Immature natural killer cell (primary cell): ENCODE results near the gene TENM3. TPM values are rescaled to one million over a fixed set of nuclear protein-coding genes. Genes with fewer than 3 reads are reported as not detected.

Experiments used
- DNase-seq, 3 donors: peaks; one replicate each; pipeline ENCODE4 v3.0.0; 2022; ENCODE audit warnings: mixed read lengths in 1 of 3
- H3K27ac Mint-ChIP-seq, 6 donors: one replicate each; pipeline ENCODE4 v1.8.0; 2020; ENCODE audit warnings: mixed read lengths in 6 of 6, mild to moderate bottlenecking in 5 of 6, inconsistent platforms in 4 of 6, moderate library complexity in 3 of 6
- H3K27me3 Mint-ChIP-seq, 3 donors: one replicate each; pipeline ENCODE4 v1.8.0; 2020 to 2021; ENCODE audit warnings: low read depth in 3 of 3, mild to moderate bottlenecking in 3 of 3, mixed read lengths in 3 of 3, moderate library complexity in 3 of 3, inconsistent platforms in 1 of 3
- H3K36me3 Mint-ChIP-seq, 3 donors: one replicate each; pipeline ENCODE4 v1.8.0; 2020; ENCODE audit warnings: mixed read lengths in 3 of 3, inconsistent platforms in 2 of 3, mild to moderate bottlenecking in 2 of 3
- H3K4me1 Mint-ChIP-seq, 2 donors: one replicate each; pipeline ENCODE4 v1.8.0; 2020; ENCODE audit warnings: inconsistent platforms in 2 of 2, mild to moderate bottlenecking in 2 of 2, mixed read lengths in 2 of 2, moderate library complexity in 1 of 2
- H3K4me3 Mint-ChIP-seq, 5 donors: one replicate each; pipeline ENCODE4 v1.8.0; 2020; ENCODE audit warnings: mild to moderate bottlenecking in 5 of 5, mixed read lengths in 5 of 5, inconsistent platforms in 3 of 5, moderate library complexity in 3 of 5
- H3K9me3 Mint-ChIP-seq, 6 donors: one replicate each; pipeline ENCODE4 v1.8.0; 2020; ENCODE audit warnings: mild to moderate bottlenecking in 6 of 6, mixed read lengths in 6 of 6, inconsistent platforms in 4 of 6, moderate library complexity in 3 of 6
- polyA plus RNA-seq, 3 donors: library from polyadenylated mRNA; unstranded; fragments of 300-500 nt; fragmentation: Illumina TruSeq; gene quantifications; one replicate each; pipeline ENCODE4 v1.2.3, GENCODE V29; 2021

TENM3 gene
- polyA plus RNA-seq, 3 donors from 2014 or later: not detected

DNA sequence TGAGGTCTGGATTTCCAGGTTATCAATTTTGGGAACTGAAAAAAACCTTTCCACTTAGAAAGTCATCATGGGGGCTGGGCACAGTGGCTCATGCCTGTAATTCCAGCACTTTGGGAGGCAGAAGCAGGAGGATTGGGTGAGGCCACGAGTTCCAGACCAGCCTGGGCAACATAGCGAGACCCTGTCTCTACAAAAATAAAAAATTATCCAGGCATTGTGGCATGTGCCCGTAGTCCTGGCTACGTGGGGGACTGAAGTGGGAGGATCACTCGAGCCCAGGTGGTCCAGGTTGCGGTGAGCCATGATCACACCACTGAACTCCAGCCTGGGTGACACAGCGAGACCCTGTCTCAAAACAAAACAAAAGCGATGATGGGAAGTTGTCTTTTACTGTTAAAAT lies 7.9 kb downstream of the TENM3 start:
- Mint-ChIP-seq H3K9me3 (peaks cover 0 to 11% (median 5%) of the 10 kb centered on the region in 6 donors), H3K4me1 (no peaks in the 10 kb centered on the region), H3K36me3 (peaks cover 0 to 5% (median 0%) of the 10 kb centered on the region in 3 donors), H3K4me3 (no peak overlapping the region), H3K27me3 (peaks cover 0 to 1% (median 0%) of the 10 kb centered on the region in 3 donors), H3K27ac (no peak overlapping the region)
- DNase-seq: no peak

GRCh38 chr4:182252220-182252619 lies 9.0 kb downstream of the TENM3 start:
- no peak for DNase-seq
- H3K27ac Mint-ChIP-seq: no peak overlapping the region
- H3K4me1 Mint-ChIP-seq: no peaks in the 10 kb centered on the region
- no peak overlapping the region for H3K4me3 Mint-ChIP-seq
- H3K36me3 Mint-ChIP-seq: no peaks in the 10 kb centered on the region
- peaks cover 0 to under 1% (median 0%) of the 10 kb centered on the region in 3 donors for H3K27me3 Mint-ChIP-seq
- peaks cover 0 to 5% (median 2%) of the 10 kb centered on the region in 6 donors for H3K9me3 Mint-ChIP-seq

GRCh38 chr4:182254026-182254780 lies 11.0 kb downstream of the TENM3 start:
- no peak overlapping the region for H3K4me3 Mint-ChIP-seq

GRCh38 chr4:182255441-182256190 lies 12.4 kb downstream of the TENM3 start:
- Mint-ChIP-seq H3K36me3 (no peaks in the 10 kb centered on the region), H3K4me1 (no peaks in the 10 kb centered on the region), H3K4me3 (no peak overlapping the region), H3K27me3 (peaks cover 0 to 3% (median 3%) of the 10 kb centered on the region in 3 donors), H3K9me3 (peaks cover 0 to 9% (median 0%) of the 10 kb centered on the region in 6 donors), H3K27ac (no peak overlapping the region)
- no peak for DNase-seq

More at GRCh38 chr4:182254026-182254780, 11.0 kb downstream of the TENM3 start:
- Mint-ChIP-seq H3K9me3 (peaks cover 0 to 5% (median 0%) of the 10 kb centered on the region in 6 donors), H3K27ac (no peak overlapping the region), H3K27me3 (peaks cover 0 to 3% (median 0%) of the 10 kb centered on the region in 3 donors), H3K36me3 (no peaks in the 10 kb centered on the region), H3K4me1 (no peaks in the 10 kb centered on the region)
- no peak for DNase-seq

DNA sequence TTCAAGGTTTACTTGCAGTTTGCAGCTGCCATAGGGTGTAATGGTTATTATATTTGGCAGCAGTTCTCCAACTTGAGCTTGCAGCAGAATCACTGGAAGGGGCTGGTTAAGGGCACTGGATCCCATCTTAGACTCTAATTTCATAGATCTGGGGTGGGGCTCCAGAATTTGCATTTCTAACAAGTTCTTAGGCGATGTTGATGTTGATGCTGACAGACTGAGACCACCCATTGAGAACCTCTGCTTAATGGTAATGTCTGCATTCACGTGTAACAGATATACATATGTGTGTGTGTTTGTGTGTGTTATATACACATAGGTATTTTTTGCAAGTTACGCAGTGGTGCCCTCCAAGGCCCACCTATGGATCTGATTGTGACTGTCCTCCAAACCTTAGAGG lies 13.8 kb downstream of the TENM3 start:
- no peaks in the 10 kb centered on the region for H3K36me3 Mint-ChIP-seq
- DNase-seq: no peak
- peaks cover 0 to 12% (median 0%) of the 10 kb centered on the region in 6 donors for H3K9me3 Mint-ChIP-seq
- H3K27ac Mint-ChIP-seq: no peak overlapping the region
- no peak overlapping the region for H3K4me3 Mint-ChIP-seq
- H3K27me3 Mint-ChIP-seq: peaks cover 0 to 3% (median 3%) of the 10 kb centered on the region in 3 donors
- no peaks in the 10 kb centered on the region for H3K4me1 Mint-ChIP-seq

GRCh38 chr4:182257503-182257902 lies 14.3 kb downstream of the TENM3 start:
- H3K36me3 Mint-ChIP-seq: no peaks in the 10 kb centered on the region
- peaks cover 0 to 3% (median 3%) of the 10 kb centered on the region in 3 donors for H3K27me3 Mint-ChIP-seq
- H3K4me1 Mint-ChIP-seq: no peaks in the 10 kb centered on the region
- peaks cover 0 to 12% (median under 1%) of the 10 kb centered on the region in 6 donors for H3K9me3 Mint-ChIP-seq
- H3K4me3 Mint-ChIP-seq: no peak overlapping the region
- DNase-seq: no peak
- H3K27ac Mint-ChIP-seq: no peak overlapping the region

DNA sequence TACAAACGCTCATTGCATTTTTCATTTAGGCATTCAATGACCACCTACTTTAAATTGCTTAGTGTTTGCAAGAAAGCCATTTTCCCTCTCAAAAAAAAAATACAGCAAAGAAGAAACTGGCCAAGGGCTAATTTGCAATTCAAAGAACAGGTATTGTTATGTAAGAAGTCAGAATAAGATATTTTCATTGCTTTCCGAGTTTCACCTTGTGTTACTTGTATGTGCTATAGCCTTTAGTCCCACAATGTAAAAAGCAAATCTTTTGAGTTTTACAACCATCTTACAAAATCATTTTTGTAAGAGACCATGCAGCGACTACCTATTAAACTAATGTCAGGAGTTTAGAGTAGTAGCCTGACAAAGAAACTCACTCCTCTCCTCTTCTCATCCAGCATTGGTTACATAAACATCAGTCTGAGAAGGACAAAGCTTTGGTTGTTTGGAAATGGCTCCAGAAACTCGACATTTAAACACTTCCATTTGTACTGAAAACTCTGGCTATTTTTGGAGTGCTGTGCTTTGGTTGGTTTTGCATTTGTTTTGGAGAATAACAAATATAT lies 15.3 kb downstream of the TENM3 start:
- H3K27ac Mint-ChIP-seq: no peak overlapping the region
- no peaks in the 10 kb centered on the region for H3K36me3 Mint-ChIP-seq
- H3K9me3 Mint-ChIP-seq: peaks cover 0 to 13% (median 3%) of the 10 kb centered on the region in 6 donors
- no peaks in the 10 kb centered on the region for H3K4me1 Mint-ChIP-seq
- no peak overlapping the region for H3K4me3 Mint-ChIP-seq
- H3K27me3 Mint-ChIP-seq: peaks cover 0 to 3% (median 3%) of the 10 kb centered on the region in 3 donors
- DNase-seq: no peak

DNA sequence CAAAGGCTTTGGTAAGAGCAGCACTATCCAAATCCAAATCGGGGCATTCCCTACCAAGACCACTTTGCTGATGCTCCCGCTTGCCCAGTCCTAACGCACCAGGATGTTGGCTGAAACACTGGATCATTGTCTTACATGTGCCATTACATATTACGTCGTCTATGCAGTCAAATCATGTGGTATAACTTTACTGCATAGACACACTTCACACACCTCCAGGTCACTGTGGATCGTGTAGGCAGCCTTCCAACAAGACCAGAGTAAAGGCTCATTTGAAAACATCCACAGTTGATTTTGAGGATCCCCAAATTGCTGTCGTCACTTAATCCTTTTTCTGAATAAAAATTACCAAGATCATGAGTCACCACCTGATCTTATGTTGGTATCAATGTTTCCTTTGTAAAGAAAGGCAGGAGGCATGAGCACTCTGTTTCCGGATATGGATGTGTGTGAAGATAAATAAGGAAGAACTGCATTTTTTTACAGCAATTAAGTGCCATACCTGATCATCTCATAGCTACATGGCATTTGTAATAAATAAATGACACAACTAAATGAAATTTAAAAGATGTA lies 18.5 kb downstream of the TENM3 start:
- peaks cover 0 to 4% (median 3%) of the 10 kb centered on the region in 3 donors for H3K27me3 Mint-ChIP-seq
- H3K36me3 Mint-ChIP-seq: no peaks in the 10 kb centered on the region
- H3K4me1 Mint-ChIP-seq: no peaks in the 10 kb centered on the region
- H3K9me3 Mint-ChIP-seq: peaks cover 0 to 9% (median 3%) of the 10 kb centered on the region in 6 donors
- H3K4me3 Mint-ChIP-seq: no peak overlapping the region
- no peak for DNase-seq
- no peak overlapping the region for H3K27ac Mint-ChIP-seq

- no peak for DNase-seq
- Mint-ChIP-seq H3K4me1 (no peaks in the 10 kb centered on the region), H3K27ac (no peak overlapping the region), H3K9me3 (peaks cover 0 to 9% (median 3%) of the 10 kb centered on the region in 6 donors), H3K27me3 (peaks cover 0 to 4% (median 0%) of the 10 kb centered on the region in 3 donors), H3K4me3 (no peak overlapping the region), H3K36me3 (no peaks in the 10 kb centered on the region)
These were observed 20.4 kb downstream of the TENM3 start for GRCh38 chr4:182263562-182263961.

- Mint-ChIP-seq H3K27me3 (peaks cover 0 to 6% (median 0%) of the 10 kb centered on the region in 3 donors), H3K4me3 (no peak overlapping the region), H3K36me3 (no peaks in the 10 kb centered on the region), H3K9me3 (peaks cover 0 to 14% (median 7%) of the 10 kb centered on the region in 6 donors), H3K27ac (no peak overlapping the region), H3K4me1 (no peaks in the 10 kb centered on the region)
- DNase-seq: no peak
These were observed 21.0 kb downstream of the TENM3 start for GRCh38 chr4:182264139-182264752.

DNA sequence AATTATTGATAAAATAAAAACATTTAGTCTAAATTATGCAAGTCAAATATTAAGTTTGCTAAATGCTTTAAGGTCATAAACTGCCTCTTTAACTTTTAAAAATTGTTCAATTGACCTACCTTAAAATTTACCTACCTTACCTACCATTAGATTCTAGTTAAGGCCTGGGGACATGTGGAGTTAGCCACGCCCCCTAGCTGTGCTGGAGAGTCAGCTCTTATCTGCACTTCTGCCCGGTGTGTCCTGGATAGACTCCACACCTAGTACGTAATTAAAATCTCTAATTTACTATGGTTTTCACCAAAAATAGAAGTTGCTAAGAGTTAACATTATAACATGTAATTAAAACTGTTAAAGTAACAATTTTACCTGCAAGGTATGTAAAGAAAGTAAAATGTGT lies 22.7 kb downstream of the TENM3 start:
- H3K27ac Mint-ChIP-seq: no peak overlapping the region
- DNase-seq: no peak
- H3K36me3 Mint-ChIP-seq: no peaks in the 10 kb centered on the region
- no peaks in the 10 kb centered on the region for H3K4me1 Mint-ChIP-seq
- peaks cover 0 to 14% (median 7%) of the 10 kb centered on the region in 6 donors for H3K9me3 Mint-ChIP-seq
- H3K4me3 Mint-ChIP-seq: no peak overlapping the region
- H3K27me3 Mint-ChIP-seq: peaks cover 0 to 4% (median 2%) of the 10 kb centered on the region in 3 donors

DNA sequence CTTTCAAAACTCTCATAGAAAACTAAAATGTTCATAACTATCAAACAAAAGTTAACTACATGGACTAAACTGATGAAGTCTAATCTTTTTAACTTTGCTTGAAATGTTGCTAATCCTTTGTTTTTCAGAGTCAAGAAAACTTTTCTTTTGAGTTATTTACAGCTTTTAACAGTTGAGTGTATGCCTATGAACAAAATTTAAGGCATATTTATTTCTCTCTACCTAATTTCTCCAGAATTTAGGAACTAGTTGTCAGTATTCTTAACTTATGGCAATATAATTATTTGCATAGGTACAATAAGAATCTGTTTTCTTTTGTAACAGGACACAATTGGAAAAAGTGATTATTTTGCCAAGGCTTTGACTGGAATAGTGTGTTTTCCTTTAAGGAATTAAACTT lies 23.8 kb downstream of the TENM3 start:
- Mint-ChIP-seq H3K36me3 (no peaks in the 10 kb centered on the region), H3K27ac (no peak overlapping the region), H3K27me3 (peaks cover 0 to 4% (median 2%) of the 10 kb centered on the region in 3 donors), H3K4me3 (no peak overlapping the region), H3K9me3 (peaks cover 0 to 15% (median 7%) of the 10 kb centered on the region in 6 donors), H3K4me1 (no peaks in the 10 kb centered on the region)
- no peak for DNase-seq

DNA sequence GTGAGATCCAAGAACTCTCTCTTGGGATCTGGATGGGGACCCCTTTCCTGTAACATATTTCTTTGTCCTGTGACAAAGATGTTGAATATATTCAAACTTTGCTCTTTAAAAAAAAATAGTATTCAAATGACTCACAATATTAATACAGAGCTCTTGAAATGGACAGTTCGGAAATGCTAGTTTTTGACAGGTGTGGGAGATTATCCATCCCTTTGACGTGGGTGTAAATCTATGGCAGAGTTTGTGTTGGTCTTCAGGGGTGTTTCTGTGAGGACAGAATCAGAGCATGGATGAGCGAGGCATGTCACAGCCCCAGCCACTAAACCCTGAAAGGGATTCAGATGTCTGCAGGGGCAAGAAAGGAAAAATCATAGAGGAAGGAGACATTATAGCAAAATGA lies 25.8 kb downstream of the TENM3 start:
- H3K9me3 Mint-ChIP-seq: peaks cover 0 to 14% (median 7%) of the 10 kb centered on the region in 6 donors
- no peak for DNase-seq
- H3K4me3 Mint-ChIP-seq: no peak overlapping the region
- H3K27me3 Mint-ChIP-seq: peaks cover 0 to 4% (median 2%) of the 10 kb centered on the region in 3 donors
- H3K27ac Mint-ChIP-seq: no peak overlapping the region
- H3K4me1 Mint-ChIP-seq: no peaks in the 10 kb centered on the region
- no peaks in the 10 kb centered on the region for H3K36me3 Mint-ChIP-seq
